H1 (cell line): ENCODE measurements around the gene ZFYVE27. TPM values are rescaled to one million over a fixed set of nuclear protein-coding genes. Genes with fewer than 3 reads are reported as not detected.

Experiments
- BCL11A ChIP-seq, 2 experiments: IDR thresholded peaks; one replicate each; pipeline ENCODE4 v1.6.1; 2011; ENCODE audit warnings: low read depth in 2 of 2, low read length in 2 of 2, mild to moderate bottlenecking in 2 of 2
- polyA plus RNA-seq, 7 experiments: library from polyadenylated mRNA; depleted of rRNA in 3 of 7; stranded (reverse) in 5 of 7; unstranded in 2 of 7; fragments of >200 nt in 5 of 7; fragments of 200-250 nt in 2 of 7; gene quantifications; 1 replicate in 5 of 7; 2 replicates in 1 of 7; 4 replicates in 1 of 7; pipeline versions ENCODE4 v1.2.1 to v1.2.3, GENCODE V29; 2011 to 2013; ENCODE audit warnings: missing spikeins in 2 of 7, mixed read lengths in 2 of 7
- total RNA-seq: library from RNA; stranded (reverse); fragmentation: NEBNext Ultra II Directional; extraction: Animal tissue kit (Norgen Biotek cat#: 25700); gene quantifications from 2 replicates; pipeline ENCODE4 v1.2.1, GENCODE V29; 2021

ZFYVE27 gene
- total and polyA plus RNA-seq, 2 of the 8 experiments (the other 6 are each of a cell fraction or from before 2014, with no cell fraction given), result 16.6 to 19.8 TPM

DNA sequence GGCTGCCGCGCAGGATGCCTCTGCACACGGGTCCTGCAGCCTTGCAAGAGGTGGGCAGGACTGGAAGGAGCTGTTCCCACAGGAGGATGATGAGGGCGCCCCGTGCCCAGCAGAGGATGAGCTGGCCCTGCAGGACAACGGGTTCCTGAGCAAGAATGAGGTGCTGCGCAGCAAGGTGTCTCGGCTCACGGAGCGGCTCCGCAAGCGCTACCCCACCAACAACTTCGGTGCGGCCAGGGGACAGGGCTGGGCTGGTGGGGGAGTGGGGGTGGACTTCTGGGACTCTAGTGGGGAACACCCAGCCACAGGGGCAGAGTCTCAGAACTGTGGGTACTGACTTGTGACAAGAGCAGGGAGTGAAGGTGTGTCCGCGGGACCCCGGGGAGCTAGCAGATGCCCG, 16.0 kb downstream of the ZFYVE27 start (continued):
- no peak for TF ChIP-seq BCL11A (IDR thresholded peaks at IDR 0.05; ENCODE audit: low read depth in 2 of 2, low read length in 2 of 2)
